ENCODE measurements around the gene KLHL9. TPM values are rescaled to one million over a fixed set of nuclear protein-coding genes. Genes with fewer than 3 reads are reported as not detected.

KLHL9 gene
- total and polyA plus RNA-seq, 2 of the 13 experiments (the other 11 are each of a cell fraction or from before 2014, with no cell fraction given), result 8.7 to 17.7 TPM

DNA sequence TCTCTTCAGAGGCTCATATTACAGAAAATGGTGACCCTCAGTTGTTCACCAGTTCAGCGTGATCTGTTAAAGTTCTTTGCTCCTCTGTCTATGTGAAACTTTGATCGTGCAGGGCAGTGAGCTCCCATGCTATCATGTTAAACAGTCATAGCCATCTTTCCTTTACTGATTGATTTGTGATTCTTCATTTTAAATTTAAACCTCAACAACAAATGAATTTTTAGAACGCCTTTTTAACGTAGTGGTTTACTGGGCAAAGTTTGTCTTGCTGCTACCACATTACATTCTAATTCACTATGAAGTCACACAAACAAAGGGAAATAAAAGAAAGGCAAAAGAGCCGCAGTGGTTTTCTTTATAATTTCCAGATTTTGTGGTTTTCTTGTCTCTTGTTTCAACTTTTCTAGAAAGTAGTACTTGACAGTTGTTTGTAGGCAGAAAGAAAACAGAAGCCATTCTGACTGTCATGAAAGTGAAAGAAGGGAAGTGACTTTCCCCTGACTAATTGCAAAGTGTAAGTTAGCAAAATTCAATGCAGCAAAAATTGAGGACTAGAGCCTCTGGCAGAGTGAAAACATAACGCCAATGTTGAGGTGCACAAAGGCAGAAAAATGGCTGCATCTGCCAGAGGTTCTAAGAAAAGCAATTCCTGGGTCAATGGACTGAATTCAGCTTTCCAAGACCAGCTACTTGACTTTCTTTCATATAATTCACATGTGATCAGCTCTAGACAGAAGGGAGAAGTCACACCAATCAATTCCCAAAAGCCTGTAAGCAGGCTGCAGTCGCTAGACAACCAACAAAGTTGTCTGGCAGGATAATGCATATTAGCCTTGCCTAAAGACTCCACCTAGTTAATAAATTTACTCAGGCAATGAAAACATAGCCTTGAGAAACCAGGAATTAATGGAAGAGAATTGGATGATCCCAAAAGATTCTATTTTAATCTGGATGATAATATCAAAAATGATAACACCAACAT is 22.6 kb upstream of the KLHL9 start:
- TF ChIP-seq, protein P1, sequence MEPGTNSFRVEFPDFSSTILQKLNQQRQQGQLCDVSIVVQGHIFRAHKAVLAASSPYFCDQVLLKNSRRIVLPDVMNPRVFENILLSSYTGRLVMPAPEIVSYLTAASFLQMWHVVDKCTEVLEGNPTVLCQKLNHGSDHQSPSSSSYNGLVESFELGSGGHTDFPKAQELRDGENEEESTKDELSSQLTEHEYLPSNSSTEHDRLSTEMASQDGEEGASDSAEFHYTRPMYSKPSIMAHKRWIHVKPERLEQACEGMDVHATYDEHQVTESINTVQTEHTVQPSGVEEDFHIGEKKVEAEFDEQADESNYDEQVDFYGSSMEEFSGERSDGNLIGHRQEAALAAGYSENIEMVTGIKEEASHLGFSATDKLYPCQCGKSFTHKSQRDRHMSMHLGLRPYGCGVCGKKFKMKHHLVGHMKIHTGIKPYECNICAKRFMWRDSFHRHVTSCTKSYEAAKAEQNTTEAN (CRISPR knock-in tag; conservative IDR thresholded peaks at IDR 0.05), result no peak
- no peak for TF ChIP-seq BRCA1 (CRISPR knock-in tag; IDR thresholded peaks at IDR 0.05)
- no peak for TF ChIP-seq SYNCRIP (IDR thresholded peaks at IDR 0.05; ENCODE audit: insufficient read depth, low read depth, low read length)
- TF ChIP-seq RXRB (CRISPR knock-in tag; IDR thresholded peaks at IDR 0.05; ENCODE audit: borderline replicate concordance), result no peak
- no peak for TF ChIP-seq TMF1 (CRISPR knock-in tag; IDR thresholded peaks at IDR 0.05; ENCODE audit: low read depth)
- in situ Hi-C loops (cut with HindIII; ENCODE audit: extremely low pct_ligation_motif_present, low pct_unique_long_range_greater_than_20kb), result no loop called here
- H3K79me2 ChIP-seq (ENCODE audit: insufficient read depth, low read length), result no peaks in the 10 kb centered on the region
- BruUV-seq (replicated peaks), result no TSS peak
- ATAC-seq (no peak), FAIRE-seq (no peak), DNase-seq (ENCODE audit: low spot score) (no peak)
- CTCF ChIA-PET (ENCODE audit: low intra/inter-chr PET ratio, low total read pairs), result no interaction called here
- no peaks in the 10 kb centered on the region for H4K20me1 ChIP-seq (ENCODE audit: insufficient read depth, low read length)
- H3K36me3 ChIP-seq (replicated peaks in 1 of 2; ENCODE audit: control insufficient read depth in 1 of 2, insufficient read depth in 2 of 2, low read length in 2 of 2), result no peaks in the 10 kb centered on the region
- H3K27me3 ChIP-seq (ENCODE audit: control insufficient read depth in 1 of 2, insufficient read depth in 2 of 2, low read length in 2 of 2), result no peaks in the 10 kb centered on the region
- H3K4me2 ChIP-seq (ENCODE audit: low read depth, low read length), result no peak overlapping the region
- no peak overlapping the region for H2AFZ ChIP-seq (ENCODE audit: low read length)
- H3K9me3 ChIP-seq (ENCODE audit: low read length), result no peaks in the 10 kb centered on the region
- intact Hi-C loops (cut with micrococcal nuclease; ENCODE audit: unreplicated experiment), result no loop called here
- H3K9ac ChIP-seq (ENCODE audit: insufficient read depth, low read depth, low read length), result no peak overlapping the region
- POLR2A ChIA-PET, result no interaction called here
- H3K27ac ChIP-seq (ENCODE audit: extremely low read length, insufficient read depth, low read length), result no peak overlapping the region
- no peak overlapping the region for H3K4me3 ChIP-seq (replicated peaks in 1 of 3; ENCODE audit: insufficient read depth in 1 of 3, low read depth in 2 of 3, low read length in 3 of 3)
- 9% methylated on average over 7 of the region's 7 CpGs for WGBS (ENCODE audit: low lambda C conversion rate)
- H3K4me1 ChIP-seq (ENCODE audit: insufficient read depth, low read length), result no peaks in the 10 kb centered on the region

- no peak for ATAC-seq
- no peak for TF ChIP-seq ZNF556 (CRISPR knock-in tag; IDR thresholded peaks at IDR 0.05; ENCODE audit: borderline replicate concordance)
- TF ChIP-seq HOXA3 (CRISPR knock-in tag; IDR thresholded peaks at IDR 0.05), result no peak
- no peak for TF ChIP-seq ZNF629 (CRISPR knock-in tag; conservative IDR thresholded peaks at IDR 0.05)
- no peak for TF ChIP-seq NCOA5 (CRISPR knock-in tag; IDR thresholded peaks at IDR 0.05)
- TF ChIP-seq, protein P2, sequence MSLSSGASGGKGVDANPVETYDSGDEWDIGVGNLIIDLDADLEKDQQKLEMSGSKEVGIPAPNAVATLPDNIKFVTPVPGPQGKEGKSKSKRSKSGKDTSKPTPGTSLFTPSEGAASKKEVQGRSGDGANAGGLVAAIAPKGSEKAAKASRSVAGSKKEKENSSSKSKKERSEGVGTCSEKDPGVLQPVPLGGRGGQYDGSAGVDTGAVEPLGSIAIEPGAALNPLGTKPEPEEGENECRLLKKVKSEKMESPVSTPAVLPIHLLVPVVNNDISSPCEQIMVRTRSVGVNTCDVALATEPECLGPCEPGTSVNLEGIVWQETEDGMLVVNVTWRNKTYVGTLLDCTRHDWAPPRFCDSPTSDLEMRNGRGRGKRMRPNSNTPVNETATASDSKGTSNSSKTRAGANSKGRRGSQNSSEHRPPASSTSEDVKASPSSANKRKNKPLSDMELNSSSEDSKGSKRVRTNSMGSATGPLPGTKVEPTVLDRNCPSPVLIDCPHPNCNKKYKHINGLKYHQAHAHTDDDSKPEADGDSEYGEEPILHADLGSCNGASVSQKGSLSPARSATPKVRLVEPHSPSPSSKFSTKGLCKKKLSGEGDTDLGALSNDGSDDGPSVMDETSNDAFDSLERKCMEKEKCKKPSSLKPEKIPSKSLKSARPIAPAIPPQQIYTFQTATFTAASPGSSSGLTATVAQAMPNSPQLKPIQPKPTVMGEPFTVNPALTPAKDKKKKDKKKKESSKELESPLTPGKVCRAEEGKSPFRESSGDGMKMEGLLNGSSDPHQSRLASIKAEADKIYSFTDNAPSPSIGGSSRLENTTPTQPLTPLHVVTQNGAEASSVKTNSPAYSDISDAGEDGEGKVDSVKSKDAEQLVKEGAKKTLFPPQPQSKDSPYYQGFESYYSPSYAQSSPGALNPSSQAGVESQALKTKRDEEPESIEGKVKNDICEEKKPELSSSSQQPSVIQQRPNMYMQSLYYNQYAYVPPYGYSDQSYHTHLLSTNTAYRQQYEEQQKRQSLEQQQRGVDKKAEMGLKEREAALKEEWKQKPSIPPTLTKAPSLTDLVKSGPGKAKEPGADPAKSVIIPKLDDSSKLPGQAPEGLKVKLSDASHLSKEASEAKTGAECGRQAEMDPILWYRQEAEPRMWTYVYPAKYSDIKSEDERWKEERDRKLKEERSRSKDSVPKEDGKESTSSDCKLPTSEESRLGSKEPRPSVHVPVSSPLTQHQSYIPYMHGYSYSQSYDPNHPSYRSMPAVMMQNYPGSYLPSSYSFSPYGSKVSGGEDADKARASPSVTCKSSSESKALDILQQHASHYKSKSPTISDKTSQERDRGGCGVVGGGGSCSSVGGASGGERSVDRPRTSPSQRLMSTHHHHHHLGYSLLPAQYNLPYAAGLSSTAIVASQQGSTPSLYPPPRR (CRISPR knock-in tag; IDR thresholded peaks at IDR 0.05; ENCODE audit: borderline replicate concordance), result no peak
Observed at GRCh38 chr9:21350787-21351186, 15.6 kb upstream of the KLHL9 start, which contains the start of gene IFNA6. Gene IFNA6 (minus strand): TSS chr9:21350887. CDS start chr9:21350887, 0 bp downstream.

More at GRCh38 chr9:21350787-21351186, 15.6 kb upstream of the KLHL9 start, which contains the start of gene IFNA6:
- H3K4me1 ChIP-seq (ENCODE audit: insufficient read depth, low read length), result no peaks in the 10 kb centered on the region
- H4K20me1 ChIP-seq (ENCODE audit: insufficient read depth, low read length), result no peaks in the 10 kb centered on the region
- DNase-seq (ENCODE audit: low spot score) (no peak), FAIRE-seq (no peak)
- H3K4me2 ChIP-seq (ENCODE audit: low read depth, low read length), result no peak within 1 kb of the TSS
- no peaks in the 10 kb centered on the region for H3K27me3 ChIP-seq (ENCODE audit: control insufficient read depth in 1 of 2, insufficient read depth in 2 of 2, low read length in 2 of 2)
- no peaks in the 10 kb centered on the region for H3K79me2 ChIP-seq (ENCODE audit: insufficient read depth, low read length)
- POLR2A ChIA-PET, result no interaction called here
- no TSS peak for BruUV-seq (replicated peaks)
- in situ Hi-C loops (cut with HindIII; ENCODE audit: extremely low pct_ligation_motif_present, low pct_unique_long_range_greater_than_20kb) (no loop called here), intact Hi-C loops (cut with micrococcal nuclease; ENCODE audit: unreplicated experiment) (no loop called here)
- CTCF ChIA-PET (ENCODE audit: low intra/inter-chr PET ratio, low total read pairs), result no interaction called here
- H3K27ac ChIP-seq (ENCODE audit: extremely low read length, insufficient read depth, low read length), result no peak within 1 kb of the TSS
- no peaks in the 10 kb centered on the region for H3K9me3 ChIP-seq (ENCODE audit: low read length)
- H3K36me3 ChIP-seq (replicated peaks in 1 of 2; ENCODE audit: control insufficient read depth in 1 of 2, insufficient read depth in 2 of 2, low read length in 2 of 2), result no peaks in the 10 kb centered on the region
- WGBS (ENCODE audit: low lambda C conversion rate), result 3% methylated on average over 1 of the region's 1 CpG
- H2AFZ ChIP-seq (ENCODE audit: low read length), result no peak within 1 kb of the TSS
- H3K4me3 ChIP-seq (replicated peaks in 1 of 3; ENCODE audit: insufficient read depth in 1 of 3, low read depth in 2 of 3, low read length in 3 of 3), result no peak within 1 kb of the TSS
- H3K9ac ChIP-seq (ENCODE audit: insufficient read depth, low read depth, low read length), result no peak within 1 kb of the TSS

All from HepG2 (cell line).